GM18526 (cell line): ENCODE data around the gene CFAP97D2.

ENCODE experiments used
- POLR2A ChIP-seq: IDR thresholded peaks from 3 replicates; pipeline ENCODE4 v1.6.1; 2011; ENCODE audit not compliant: insufficient read length; ENCODE audit errors: extremely low read depth

Gene CFAP97D2

GRCh38 chr13:114179087-114179658 lies at the start of gene CFAP97D2:
Gene CFAP97D2, plus strand, starts transcription at chr13:114179257. Its CDS starts 74 bp downstream, at chr13:114179331.
- no peak for TF ChIP-seq POLR2A

- TF ChIP-seq POLR2A, result no peak
Observed at GRCh38 chr13:114129649-114130062, 49.4 kb upstream of the CFAP97D2 start.

GRCh38 chr13:114130131-114130836 lies 48.8 kb upstream of the CFAP97D2 start:
- TF ChIP-seq POLR2A, result no peak

GRCh38 chr13:114130837-114131582 lies 48.0 kb upstream of the CFAP97D2 start:
- TF ChIP-seq POLR2A, result no peak

- peak; percentile 11 for TF ChIP-seq POLR2A
Observed at GRCh38 chr13:114131583-114132418, 47.3 kb upstream of the CFAP97D2 start.

- TF ChIP-seq POLR2A, result peak; percentile 48
Observed at GRCh38 chr13:114132419-114133121, 46.5 kb upstream of the CFAP97D2 start, which contains the start of gene RASA3. Gene RASA3, minus strand, starts transcription at chr13:114132623. Its CDS starts 134 bp downstream, at chr13:114132489.

- no peak for TF ChIP-seq POLR2A
Observed at GRCh38 chr13:114134111-114134943, 44.7 kb upstream of the CFAP97D2 start.

- no peak for TF ChIP-seq POLR2A
Observed at GRCh38 chr13:114134944-114135610, 44.0 kb upstream of the CFAP97D2 start.

- TF ChIP-seq POLR2A, result no peak
Observed at GRCh38 chr13:114135731-114136171, 43.3 kb upstream of the CFAP97D2 start.

- TF ChIP-seq POLR2A, result no peak
Observed at GRCh38 chr13:114136576-114136975, 42.5 kb upstream of the CFAP97D2 start.

- TF ChIP-seq POLR2A, result no peak
Observed at GRCh38 chr13:114140131-114140905, 38.7 kb upstream of the CFAP97D2 start.

- TF ChIP-seq POLR2A, result no peak
Observed at GRCh38 chr13:114140906-114141250, 38.2 kb upstream of the CFAP97D2 start.
